ENCODE measurements around the gene ATP1A3. TPM values are rescaled to one million over a fixed set of nuclear protein-coding genes. Genes with fewer than 3 reads are reported as not detected.

The ATP1A3 gene
- total RNA-seq, 1 experiment from 2014 or later: 4.0 TPM

Other genes with a start within 250 kb of the ATP1A3 start
- 7.1 and 9.0 TPM in 2 replicates for gene CEACAM6, start 238.7 kb downstream of the ATP1A3 start, total RNA-seq (2014; rRNA removed)
- not detected in 2 replicates for gene CEACAM3, start 197.6 kb downstream of the ATP1A3 start, total RNA-seq (2014; rRNA removed)
- gene LYPD4, start 149.5 kb downstream of the ATP1A3 start, total RNA-seq (2014; rRNA removed): not detected in 2 replicates
- gene DMRTC2, start 149.2 kb downstream of the ATP1A3 start, total RNA-seq (2014; rRNA removed): not detected in 2 replicates
- gene RPS19, start 134.0 kb downstream of the ATP1A3 start, total RNA-seq (2014; rRNA removed): 1,687 and 1,830 TPM in 2 replicates
- gene CD79A, start 117.0 kb downstream of the ATP1A3 start, total RNA-seq (2014; rRNA removed): 0.11 TPM in 1 of 2 replicates, not detected in the other
- gene ARHGEF1, start 111.0 kb downstream of the ATP1A3 start, total RNA-seq (2014; rRNA removed): 50.8 and 64.3 TPM in 2 replicates
- gene ERFL, start 65.8 kb downstream of the ATP1A3 start, total RNA-seq (2014; rRNA removed): 0.11 and 0.58 TPM in 2 replicates
- gene RABAC1, start 34.9 kb downstream of the ATP1A3 start, total RNA-seq (2014; rRNA removed): 148 and 158 TPM in 2 replicates
- 0.12 TPM in 1 of 2 replicates, not detected in the other for gene GRIK5, start 76.0 kb upstream of the ATP1A3 start, total RNA-seq (2014; rRNA removed)
- 14.4 and 15.2 TPM in 2 replicates for gene ZNF574, start 81.9 kb upstream of the ATP1A3 start, total RNA-seq (2014; rRNA removed)
- 1.4 and 2.4 TPM in 2 replicates for gene POU2F2, start 138.2 kb upstream of the ATP1A3 start, total RNA-seq (2014; rRNA removed)
- 34.4 and 38.2 TPM in 2 replicates for gene DEDD2, start 223.4 kb upstream of the ATP1A3 start, total RNA-seq (2014; rRNA removed)
- 5.1 and 6.1 TPM in 2 replicates for gene ZNF526, start 226.1 kb upstream of the ATP1A3 start, total RNA-seq (2014; rRNA removed)
- 25.0 and 29.0 TPM in 2 replicates for gene GSK3A, start 248.4 kb upstream of the ATP1A3 start, total RNA-seq (2014; rRNA removed)

Data from PC-3 (cell line).